HCT116 (cell line): Measurements from ENCODE around the gene CALHM1. TPM values are rescaled to one million over a fixed set of nuclear protein-coding genes. Genes with fewer than 3 reads are reported as not detected.

Experiments used
- ATAC-seq: fragments of 200-7000 bp; cut with Tn5 transposase; 2 replicates; pipeline ENCODE4 v1.9.1; 2020; ENCODE audit warnings: mild to moderate bottlenecking, moderate library complexity
- BruUV-seq: library from RNA; stranded (reverse); fragments of 400-500 nt; replicated peaks from 2 replicates; lab custom pipeline; 2021; lab: Mats Ljungman, UMichigan
- CTCF ChIA-PET: fragments of 300-600 bp; sonication (Branson Sonifier 250); formaldehyde crosslinking; loops from one replicate; lab custom pipeline; 2021; ENCODE audit warnings: antibody characterized with exemption; lab: Charles Lee
- POLR2A ChIA-PET: fragments of 300-600, 350-600 bp; sonication (Branson Sonifier 250); formaldehyde crosslinking; loops from one replicate; lab custom pipeline; 2021; ENCODE audit warnings: antibody characterized with exemption; lab: Charles Lee
- RAD21 ChIA-PET, 2 experiments: fragments of 300-600 bp; sonication (Branson Sonifier 250); formaldehyde crosslinking; loops; one replicate each; lab custom pipeline; 2023; ENCODE audit warnings: low total read pairs in 2 of 2; ENCODE audit not compliant: uncharacterized antibody in 2 of 2, unreplicated experiment in 2 of 2, low non-redundant PET in 1 of 2; lab: Charles Lee
- DNase-seq: peaks from one replicate; pipeline ENCODE4 v3.0.0-alpha.2; 2010; ENCODE audit warnings: low read depth, low spot score
- H2AFZ ChIP-seq: fragments of 200-600 bp; shearing (Covaris generic), sonication (generic); 2 replicates; pipeline ENCODE4 v1.6.1; 2017; ENCODE audit warnings: low read depth, mixed run types, mixed read lengths, antibody characterized with exemption, low read length; ENCODE audit not compliant: poor library complexity, severe bottlenecking
- H3K27ac ChIP-seq: 2 replicates; pipeline ENCODE4 v1.5.1; 2012; ENCODE audit warnings: low read depth, low read length
- H3K27me3 ChIP-seq: fragments of 200-600 bp; sonication (generic); 2 replicates; pipeline ENCODE4 v1.6.1; 2016; ENCODE audit warnings: mixed run types, low read length, mixed read lengths; ENCODE audit not compliant: insufficient read depth
- H3K36me3 ChIP-seq, 2 experiments: fragments of 200-500 bp in 1 of 2; fragments of 200-600 bp in 1 of 2; sonication (Bioruptor generic) in 1 of 2; sonication (generic) in 1 of 2; 2 replicates each; pipeline versions ENCODE4 v1.5.1 to v1.6.1; 2014 to 2016; ENCODE audit warnings: low read length in 2 of 2, inconsistent platforms in 1 of 2, mixed read lengths in 1 of 2, mixed run types in 1 of 2; ENCODE audit not compliant: insufficient read depth in 2 of 2, control insufficient read depth in 1 of 2
- H3K4me1 ChIP-seq, 2 experiments: fragments of 200-600 bp in 1 of 2; sonication (generic) in 1 of 2; 2 replicates each; pipeline versions ENCODE4 v1.5.1 to v1.6.1; 2012 to 2017; ENCODE audit warnings: low read length in 2 of 2, inconsistent platforms in 1 of 2, mild to moderate bottlenecking in 1 of 2, mixed read lengths in 1 of 2, mixed run types in 1 of 2, moderate library complexity in 1 of 2; ENCODE audit not compliant: insufficient read depth in 2 of 2, control insufficient read depth in 1 of 2
- H3K4me2 ChIP-seq: fragments of 200-600 bp; sonication (generic); 2 replicates; pipeline ENCODE4 v1.6.1; 2017; ENCODE audit warnings: mixed run types, low read length, mixed read lengths
- H3K4me3 ChIP-seq, 2 experiments: fragments of 200-600 bp in 1 of 2; sonication (generic) in 1 of 2; replicated peaks in 1 of 2; 2 replicates each; pipeline ENCODE4 v1.5.1; 2011 to 2016; ENCODE audit warnings: low read length in 2 of 2, control low read depth in 1 of 2, low read depth in 1 of 2, mild to moderate bottlenecking in 1 of 2, mixed read lengths in 1 of 2, mixed run types in 1 of 2
- H3K79me2 ChIP-seq: fragments of 200-600 bp; sonication (generic); 2 replicates; pipeline ENCODE4 v1.6.1; 2017; ENCODE audit warnings: mild to moderate bottlenecking, mixed run types, low read length, moderate library complexity, mixed read lengths; ENCODE audit not compliant: insufficient read depth
- H3K9ac ChIP-seq: fragments of 200-600 bp; sonication (generic); 2 replicates; pipeline ENCODE4 v1.6.1; 2016; ENCODE audit warnings: low read length, mixed read lengths
- H3K9me2 ChIP-seq: fragments of 200-600 bp; sonication (generic), shearing (Covaris generic); 2 replicates; pipeline ENCODE4 v1.6.1; 2017; ENCODE audit warnings: mixed run types, mild to moderate bottlenecking, moderate library complexity; ENCODE audit not compliant: insufficient read depth
- H3K9me3 ChIP-seq, 2 experiments: fragments of 200-500 bp in 1 of 2; fragments of 200-600 bp in 1 of 2; sonication (Bioruptor generic) in 1 of 2; sonication (generic) in 1 of 2; 2 replicates each; pipeline ENCODE4 v1.6.1; 2014 to 2017; ENCODE audit warnings: low read length in 2 of 2, mixed read lengths in 2 of 2, inconsistent platforms in 1 of 2, low read depth in 1 of 2, mild to moderate bottlenecking in 1 of 2, mixed run types in 1 of 2, moderate library complexity in 1 of 2; ENCODE audit not compliant: control insufficient read depth in 1 of 2, insufficient read depth in 1 of 2
- H4K20me1 ChIP-seq: fragments of 200-600 bp; sonication (generic), shearing (Covaris generic); 2 replicates; pipeline ENCODE4 v1.6.1; 2017; ENCODE audit warnings: mixed run types, mild to moderate bottlenecking, moderate library complexity; ENCODE audit not compliant: insufficient read depth
- CBX3 ChIP-seq: IDR thresholded peaks from 2 replicates; pipeline ENCODE4 v1.6.1; 2012; ENCODE audit warnings: low read depth
- EZH2phosphoT487 ChIP-seq: fragments of 200-600 bp; IDR thresholded peaks from 2 replicates; pipeline ENCODE4 v1.6.1; 2018; ENCODE audit warnings: antibody characterized with exemption, borderline replicate concordance
- RAD21 ChIP-seq: IDR thresholded peaks from 2 replicates; pipeline ENCODE4 v1.6.1; 2012; ENCODE audit warnings: low read depth, mild to moderate bottlenecking
- SP1 ChIP-seq: IDR thresholded peaks from 2 replicates; pipeline ENCODE4 v1.6.1; 2012; ENCODE audit warnings: low read depth
- TCF7L2 ChIP-seq: IDR thresholded peaks from 2 replicates; pipeline ENCODE4 v1.7.0; 2011; ENCODE audit warnings: borderline replicate concordance, inconsistent platforms; ENCODE audit not compliant: insufficient read depth, insufficient read length; ENCODE audit errors: extremely low read depth
- YY1 ChIP-seq: IDR thresholded peaks from 2 replicates; pipeline ENCODE4 v1.6.1; 2011; ENCODE audit warnings: low read length, low read depth, moderate library complexity, mild to moderate bottlenecking; ENCODE audit not compliant: insufficient replicate concordance; ENCODE audit errors: extremely low read depth
- ZNF274 ChIP-seq: fragments of 200-500 bp; sonication (Bioruptor generic); IDR thresholded peaks from 2 replicates; pipeline ENCODE4 v1.6.1; 2014; ENCODE audit warnings: mild to moderate bottlenecking, low read depth, low read length, inconsistent platforms
- intact Hi-C: fragments of 100-400 bp; cut with micrococcal nuclease; formaldehyde crosslinking; loops from 2 replicates; pipeline ENCODE4 v1.10.0; 2022
- total RNA-seq: library from RNA; stranded (reverse); gene quantifications from one replicate; pipeline ENCODE4 v1.2.1, GENCODE V29; 2021; ENCODE audit not compliant: unreplicated experiment
- TF ChIP-seq, protein P1 (sequence below), 3 experiments: fragments of 200-600 bp in 1 of 3; sonication (generic) in 1 of 3; IDR thresholded peaks in 2 of 3; conservative IDR thresholded peaks in 1 of 3; 2 replicates each; pipeline ENCODE4 v1.5.1; 2012 to 2017; ENCODE audit warnings: low read depth in 2 of 3, low read length in 2 of 3, antibody characterized with exemption in 1 of 3, borderline replicate concordance in 1 of 3, control low read depth in 1 of 3, mild to moderate bottlenecking in 1 of 3, mixed read lengths in 1 of 3, mixed run types in 1 of 3, moderate library complexity in 1 of 3; ENCODE audit not compliant: insufficient read depth in 1 of 3

CALHM1 gene
- total RNA-seq, 1 experiment from 2014 or later, result not detected

DNA sequence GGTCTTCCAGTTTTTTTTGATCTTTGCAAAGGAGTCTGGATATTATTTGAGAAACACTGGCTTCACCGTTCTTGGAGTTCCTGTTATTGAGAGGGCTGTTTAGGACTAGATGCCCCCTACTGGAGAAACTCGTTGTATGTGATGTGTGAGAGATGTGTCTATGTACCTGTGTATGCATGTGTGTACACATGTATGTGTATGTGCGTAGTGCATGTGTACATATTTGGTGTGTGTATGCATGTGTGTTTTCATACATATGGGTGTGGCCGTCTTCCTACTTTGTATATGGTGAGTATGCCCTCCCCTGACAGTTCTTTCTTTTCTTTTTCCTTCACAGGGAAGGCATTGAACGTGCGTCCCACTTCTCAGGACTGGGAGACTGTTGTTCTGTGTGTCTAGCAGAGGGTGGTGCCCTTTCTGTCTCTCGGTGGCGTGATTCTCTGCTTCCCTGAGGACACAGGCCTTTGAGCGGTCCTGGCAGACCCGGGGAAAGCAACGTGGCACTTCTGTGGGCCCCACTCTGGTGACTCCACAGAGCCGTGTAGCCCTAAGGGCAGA is 23.4 kb upstream of the CALHM1 start:
- no peaks in the 10 kb centered on the region for H3K79me2 ChIP-seq
- no peaks in the 10 kb centered on the region for H4K20me1 ChIP-seq
- no TSS peak for BruUV-seq
- DNase-seq, result peak; percentile 87
- RAD21 ChIA-PET, result no interaction called here
- H3K4me1 ChIP-seq, result peaks cover 18 to 45% of the 10 kb centered on the region in 2 experiments
- no peak overlapping the region for H3K4me3 ChIP-seq
- H2AFZ ChIP-seq, result peak overlapping the region; percentile 84
- H3K9ac ChIP-seq, result no peak overlapping the region
- H3K27me3 ChIP-seq, result no peaks in the 10 kb centered on the region
- peak overlapping the region; percentile 5 for H3K4me2 ChIP-seq
- CTCF ChIA-PET, result interaction anchor here (0.9 to 1.5 kb wide), 2 partner anchors 8 to 61 kb away, joined by 3 to 6 read pairs; no protein-coding TSS in a partner anchor
- peak; percentile 69 for ATAC-seq
- H3K27ac ChIP-seq, result no peak overlapping the region
- POLR2A ChIA-PET, result no interaction called here
- TF ChIP-seq SP1 (no peak), EZH2phosphoT487 (no peak), RAD21 (peak; percentile 82), TCF7L2 (no peak), YY1 (peak; percentile 53), ZNF274 (no peak), CBX3 (peak; percentile 84)
- TF ChIP-seq, protein P1, sequence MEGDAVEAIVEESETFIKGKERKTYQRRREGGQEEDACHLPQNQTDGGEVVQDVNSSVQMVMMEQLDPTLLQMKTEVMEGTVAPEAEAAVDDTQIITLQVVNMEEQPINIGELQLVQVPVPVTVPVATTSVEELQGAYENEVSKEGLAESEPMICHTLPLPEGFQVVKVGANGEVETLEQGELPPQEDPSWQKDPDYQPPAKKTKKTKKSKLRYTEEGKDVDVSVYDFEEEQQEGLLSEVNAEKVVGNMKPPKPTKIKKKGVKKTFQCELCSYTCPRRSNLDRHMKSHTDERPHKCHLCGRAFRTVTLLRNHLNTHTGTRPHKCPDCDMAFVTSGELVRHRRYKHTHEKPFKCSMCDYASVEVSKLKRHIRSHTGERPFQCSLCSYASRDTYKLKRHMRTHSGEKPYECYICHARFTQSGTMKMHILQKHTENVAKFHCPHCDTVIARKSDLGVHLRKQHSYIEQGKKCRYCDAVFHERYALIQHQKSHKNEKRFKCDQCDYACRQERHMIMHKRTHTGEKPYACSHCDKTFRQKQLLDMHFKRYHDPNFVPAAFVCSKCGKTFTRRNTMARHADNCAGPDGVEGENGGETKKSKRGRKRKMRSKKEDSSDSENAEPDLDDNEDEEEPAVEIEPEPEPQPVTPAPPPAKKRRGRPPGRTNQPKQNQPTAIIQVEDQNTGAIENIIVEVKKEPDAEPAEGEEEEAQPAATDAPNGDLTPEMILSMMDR (IDR thresholded peaks at IDR 0.05 in 2 of 3, conservative IDR thresholded peaks at IDR 0.05 in 1 of 3; ENCODE audit: borderline replicate concordance in 1 of 3, insufficient read depth in 1 of 3, low read depth in 2 of 3, low read length in 2 of 3), result peak; percentile 83 to 91 (median 87)
- intact Hi-C loops, result loop anchor here (1.0 to 10.0 kb wide), 5 partner anchors 31 to 747 kb away; no protein-coding TSS in a partner anchor
- no peaks in the 10 kb centered on the region for H3K9me2 ChIP-seq
- H3K9me3 ChIP-seq, result no peaks in the 10 kb centered on the region
- H3K36me3 ChIP-seq, result no peaks in the 10 kb centered on the region
